GM18505 (cell line): Measurements from ENCODE around the gene ZBTB43.

Experiments
- ATAC-seq: cut with Tn5 transposase; IDR thresholded peaks from one replicate; pipeline ENCODE4 v1.9.1; 2021; ENCODE audit not compliant: unreplicated experiment
- POLR2A ChIP-seq: IDR thresholded peaks from 4 replicates; pipeline ENCODE4 v1.6.1; 2011; ENCODE audit warnings: borderline replicate concordance; ENCODE audit not compliant: insufficient read depth, insufficient read length; ENCODE audit errors: extremely low read depth

The ZBTB43 gene

GRCh38 chr9:126844085-126844484 is 39.2 kb downstream of the ZBTB43 start:
- TF ChIP-seq POLR2A: no peak
- no peak for ATAC-seq

- no peak for TF ChIP-seq POLR2A
Measured at GRCh38 chr9:126847051-126847450, 42.2 kb downstream of the ZBTB43 start.

GRCh38 chr9:126849591-126850225 is 44.9 kb downstream of the ZBTB43 start:
- no peak for ATAC-seq
- TF ChIP-seq POLR2A: no peak

More at GRCh38 chr9:126847051-126847450, 42.2 kb downstream of the ZBTB43 start:
- no peak for ATAC-seq

- no peak for TF ChIP-seq POLR2A
- no peak for ATAC-seq
Measured at GRCh38 chr9:126851286-126851880, 46.5 kb downstream of the ZBTB43 start.

GRCh38 chr9:126852086-126852688 is 47.3 kb downstream of the ZBTB43 start:
- no peak for TF ChIP-seq POLR2A
- no peak for ATAC-seq

GRCh38 chr9:126853667-126854066 is 48.8 kb downstream of the ZBTB43 start:
- TF ChIP-seq POLR2A: no peak

GRCh38 chr9:126854734-126855133 is 49.9 kb downstream of the ZBTB43 start:
- TF ChIP-seq POLR2A: no peak
- ATAC-seq: no peak

More at GRCh38 chr9:126853667-126854066, 48.8 kb downstream of the ZBTB43 start:
- no peak for ATAC-seq

GRCh38 chr9:126856326-126856877 is 51.6 kb downstream of the ZBTB43 start:
- no peak for ATAC-seq

GRCh38 chr9:126857261-126857960 is 52.6 kb downstream of the ZBTB43 start:
- no peak for TF ChIP-seq POLR2A
- no peak for ATAC-seq

More at GRCh38 chr9:126856326-126856877, 51.6 kb downstream of the ZBTB43 start:
- no peak for TF ChIP-seq POLR2A

GRCh38 chr9:126859111-126859510 is 54.3 kb downstream of the ZBTB43 start:
- no peak for ATAC-seq
- no peak for TF ChIP-seq POLR2A

- peak; percentile 91 for TF ChIP-seq POLR2A
Measured at GRCh38 chr9:126860077-126860756, 55.4 kb downstream of the ZBTB43 start, which contains the start of gene ZBTB34. TSS of gene ZBTB34 (plus strand) at chr9:126860639. CDS start at chr9:126879400, 18,761 bp downstream.

GRCh38 chr9:126860757-126861466 is 56.1 kb downstream of the ZBTB43 start:
- peak; percentile 15 for ATAC-seq

More at GRCh38 chr9:126860077-126860756, 55.4 kb downstream of the ZBTB43 start, which contains the start of gene ZBTB34:
- ATAC-seq: peak; percentile 75

More at GRCh38 chr9:126860757-126861466, 56.1 kb downstream of the ZBTB43 start:
- no peak for TF ChIP-seq POLR2A
